Measurements from ENCODE around the gene SLC9A4. TPM values are rescaled to one million over a fixed set of nuclear protein-coding genes. Genes with fewer than 3 reads are reported as not detected.

The SLC9A4 gene
- total RNA-seq, 2 experiments from 2014 or later = 0.06 TPM; not detected in 1

GRCh38 chr2:102449370-102449974, 23.6 kb upstream of the SLC9A4 start:
- ChIA-PET POLR2A (no interaction called here), CTCF (interaction anchor here (0.8 to 1.8 kb wide), 5 partner anchors 28 to 566 kb away, joined by 3 to 5 read pairs (median 3); no protein-coding TSS in a partner anchor)

GRCh38 chr2:102451968-102452367, 21.1 kb upstream of the SLC9A4 start:
- ChIA-PET CTCF (interaction anchor here (1.2 to 3.3 kb wide), 3 partner anchors 9 to 568 kb away, joined by 3 to 11 read pairs (median 5); no protein-coding TSS in a partner anchor), POLR2A (no interaction called here)

- POLR2A ChIA-PET = no interaction called here
These were observed 19.5 kb upstream of the SLC9A4 start for GRCh38 chr2:102453501-102453900.

GRCh38 chr2:102455061-102455670, 17.9 kb upstream of the SLC9A4 start:
- POLR2A ChIA-PET = no interaction called here
- CTCF ChIA-PET = interaction anchor here (1.1 kb wide), 1 partner anchor 99 kb away, joined by 3 read pairs; the partner anchor contains the start of gene IL18R1

More at GRCh38 chr2:102453501-102453900, 19.5 kb upstream of the SLC9A4 start:
- CTCF ChIA-PET = interaction anchor here (0.9 to 3.3 kb wide), 3 partner anchors 10 to 570 kb away, joined by 3 to 11 read pairs (median 5); no protein-coding TSS in a partner anchor

GRCh38 chr2:102460467-102460866, 12.6 kb upstream of the SLC9A4 start:
- ChIA-PET CTCF (no interaction called here), POLR2A (no interaction called here)

GRCh38 chr2:102461188-102461587, 11.8 kb upstream of the SLC9A4 start:
- ChIA-PET POLR2A (no interaction called here), CTCF (no interaction called here)

GRCh38 chr2:102463160-102463559, 9.9 kb upstream of the SLC9A4 start:
- CTCF ChIA-PET = no interaction called here
- POLR2A ChIA-PET = no interaction called here

- CTCF ChIA-PET = no interaction called here
- POLR2A ChIA-PET = no interaction called here
These were observed 2.9 kb upstream of the SLC9A4 start for GRCh38 chr2:102470168-102470567.

- CTCF ChIA-PET = interaction anchor here (0.8 to 2.6 kb wide), 7 partner anchors 10 to 144 kb away, joined by 3 to 13 read pairs (median 6); no protein-coding TSS in a partner anchor
These were observed 605 bp downstream of the SLC9A4 start for GRCh38 chr2:102473631-102474030.

GRCh38 chr2:102474785-102475184, 1.8 kb downstream of the SLC9A4 start:
- POLR2A ChIA-PET = no interaction called here
- CTCF ChIA-PET = interaction anchor here (0.7 to 1.2 kb wide), 2 partner anchors 117 to 141 kb away, joined by 4 read pairs; no protein-coding TSS in a partner anchor

More at GRCh38 chr2:102473631-102474030, 605 bp downstream of the SLC9A4 start:
- POLR2A ChIA-PET = no interaction called here

GRCh38 chr2:102478686-102479470, 5.9 kb downstream of the SLC9A4 start:
- CTCF ChIA-PET = no interaction called here
- POLR2A ChIA-PET = no interaction called here

- ChIA-PET CTCF (no interaction called here), POLR2A (no interaction called here)
These were observed 7.5 kb downstream of the SLC9A4 start for GRCh38 chr2:102480285-102481195.

- CTCF ChIA-PET = no interaction called here
- POLR2A ChIA-PET = no interaction called here
These were observed 8.9 kb downstream of the SLC9A4 start for GRCh38 chr2:102481931-102482330.

- ChIA-PET CTCF (interaction anchor here (2.0 kb wide), 1 partner anchor 10 kb away, joined by 10 read pairs; the partner anchor contains the start of gene SLC9A4), POLR2A (no interaction called here)
These were observed 10.1 kb downstream of the SLC9A4 start for GRCh38 chr2:102483086-102483485.

- POLR2A ChIA-PET = no interaction called here
- CTCF ChIA-PET = interaction anchor here (2.0 kb wide), 1 partner anchor 11 kb away, joined by 10 read pairs; the partner anchor contains the start of gene SLC9A4
These were observed 11.5 kb downstream of the SLC9A4 start for GRCh38 chr2:102484310-102485061.

GRCh38 chr2:102485147-102485785, 12.2 kb downstream of the SLC9A4 start:
- ChIA-PET POLR2A (no interaction called here), CTCF (no interaction called here)

GRCh38 chr2:102486941-102487702, 14.1 kb downstream of the SLC9A4 start:
- ChIA-PET POLR2A (no interaction called here), CTCF (interaction anchor here (2.7 kb wide), 1 partner anchor 14 kb away, joined by 10 read pairs; the partner anchor contains the start of gene SLC9A4)

Measured in activated CD8-positive, alpha-beta memory T cell treated with anti-CD3 and anti-CD28 coated beads for 36 hours (primary cell).